GM12872 (cell line): ENCODE measurements around the gene HOXC13.

Experiments used
- CTCF ChIP-seq: IDR thresholded peaks from 3 replicates; pipeline ENCODE4 v1.5.1; 2011; ENCODE audit warnings: low read depth, mild to moderate bottlenecking, low read length, moderate library complexity; ENCODE audit not compliant: insufficient read depth

HOXC13 gene

GRCh38 chr12:53959314-53959713, 20.7 kb downstream of the HOXC13 start:
- TF ChIP-seq CTCF: no peak

- TF ChIP-seq CTCF: no peak
These were observed 21.8 kb downstream of the HOXC13 start for GRCh38 chr12:53960187-53961024.

GRCh38 chr12:53961025-53961761, 22.6 kb downstream of the HOXC13 start:
- TF ChIP-seq CTCF: no peak

- no peak for TF ChIP-seq CTCF
These were observed 24.4 kb downstream of the HOXC13 start for GRCh38 chr12:53963005-53963404.

GRCh38 chr12:53963434-53964314, 25.0 kb downstream of the HOXC13 start:
- no peak for TF ChIP-seq CTCF

- TF ChIP-seq CTCF: no peak
These were observed 25.7 kb downstream of the HOXC13 start for GRCh38 chr12:53964315-53964713.
